Fibroblast of lung (primary cell): ENCODE data around the gene EDN2.

Experiments used
- CTCF ChIP-seq, 2 donors: IDR thresholded peaks in 1 of 2; conservative IDR thresholded peaks in 1 of 2; 1 replicate in 1 of 2; 2 replicates in 1 of 2; pipeline ENCODE4 v1.5.1; 2011 to 2012; ENCODE audit warnings: low read length in 2 of 2, control low read depth in 1 of 2, inconsistent platforms in 1 of 2, low read depth in 1 of 2, mild to moderate bottlenecking in 1 of 2
- EZH2 ChIP-seq: IDR thresholded peaks from 2 replicates; pipeline ENCODE4 v1.5.1; 2012; ENCODE audit warnings: low read length, control low read depth, mild to moderate bottlenecking; ENCODE audit errors: missing control alignments

GRCh38 chr1:41516168-41517061 is 31.9 kb upstream of the EDN2 start:
- peak; percentile 75 to 76 for TF ChIP-seq CTCF (conservative IDR thresholded peaks at IDR 0.05 in 1 of 2, IDR thresholded peaks at IDR 0.05 in 1 of 2; ENCODE audit: low read depth in 1 of 2, low read length in 2 of 2)
- TF ChIP-seq EZH2, result no peak
